HCEC 1CT (cell line): ENCODE data around the gene GABRR2.
A peak's percentile ranks its signal among the peaks of the same experiment; 100 is the strongest.

Experiments used
- DNase-seq: peaks from one replicate; pipeline ENCODE4 v3.0.0-alpha.2; 2017

Gene GABRR2

GRCh38 chr6:89290401-89291155, 24.5 kb downstream of the GABRR2 start:
- no peak for DNase-seq

DNA sequence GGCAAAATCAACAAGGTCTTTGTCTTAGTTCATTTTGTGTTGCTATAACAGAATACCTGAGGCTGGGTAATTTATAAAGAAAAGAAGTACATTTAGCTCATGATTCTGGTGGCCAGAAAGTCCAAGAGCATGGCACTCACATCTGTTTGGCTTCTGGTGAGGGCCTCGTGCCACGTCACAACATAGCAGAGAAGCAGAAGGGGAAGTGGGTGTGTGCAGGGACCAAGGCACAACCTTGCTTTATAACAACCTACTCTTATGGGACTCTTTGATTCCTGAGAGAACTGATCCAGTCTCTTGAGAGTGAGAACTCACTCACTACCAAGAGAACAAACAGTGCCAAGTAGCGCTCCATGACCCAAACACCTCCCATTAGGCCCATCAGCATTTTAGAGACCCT, 25.4 kb downstream of the GABRR2 start:
- DNase-seq = no peak

DNA sequence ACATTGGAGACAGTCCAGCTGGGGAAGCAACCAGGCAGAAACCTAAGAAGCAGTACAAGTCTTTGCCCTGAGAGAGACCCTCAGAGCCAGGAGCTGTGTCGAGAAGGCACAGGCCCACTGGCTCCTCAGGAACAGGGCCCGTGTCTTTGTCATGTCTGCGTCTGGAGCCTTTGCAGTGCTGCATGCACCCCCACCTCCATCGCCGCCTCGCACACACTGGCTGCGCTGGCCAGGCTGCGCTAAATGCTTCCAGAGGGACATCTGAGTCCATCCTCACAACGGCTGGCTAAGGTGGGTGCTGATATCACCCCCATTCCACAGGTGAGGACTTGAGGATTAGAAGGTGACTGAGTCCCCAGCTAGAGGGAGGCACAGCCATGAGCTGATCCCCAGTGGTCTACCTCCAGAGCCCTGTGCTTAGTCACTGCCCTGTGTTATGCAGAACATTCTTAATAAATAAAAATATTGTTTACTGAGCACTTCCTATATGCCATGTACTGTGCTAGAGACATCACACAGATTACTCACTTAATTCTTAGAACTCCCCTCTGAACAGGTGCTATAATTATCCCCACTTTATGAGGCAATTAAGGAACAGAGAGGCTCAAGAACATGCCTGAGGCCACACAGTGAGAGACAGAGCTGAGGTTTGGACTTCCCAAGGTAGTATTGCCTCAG, 27.6 kb downstream of the GABRR2 start:
- no peak for DNase-seq

- DNase-seq = no peak
Measured at GRCh38 chr6:89286516-89286915, 28.6 kb downstream of the GABRR2 start.

GRCh38 chr6:89284963-89285735, 29.9 kb downstream of the GABRR2 start:
- no peak for DNase-seq

GRCh38 chr6:89284081-89284480, 31.0 kb downstream of the GABRR2 start:
- DNase-seq = no peak

- no peak for DNase-seq
Measured at GRCh38 chr6:89282749-89283148, 32.4 kb downstream of the GABRR2 start.

DNA sequence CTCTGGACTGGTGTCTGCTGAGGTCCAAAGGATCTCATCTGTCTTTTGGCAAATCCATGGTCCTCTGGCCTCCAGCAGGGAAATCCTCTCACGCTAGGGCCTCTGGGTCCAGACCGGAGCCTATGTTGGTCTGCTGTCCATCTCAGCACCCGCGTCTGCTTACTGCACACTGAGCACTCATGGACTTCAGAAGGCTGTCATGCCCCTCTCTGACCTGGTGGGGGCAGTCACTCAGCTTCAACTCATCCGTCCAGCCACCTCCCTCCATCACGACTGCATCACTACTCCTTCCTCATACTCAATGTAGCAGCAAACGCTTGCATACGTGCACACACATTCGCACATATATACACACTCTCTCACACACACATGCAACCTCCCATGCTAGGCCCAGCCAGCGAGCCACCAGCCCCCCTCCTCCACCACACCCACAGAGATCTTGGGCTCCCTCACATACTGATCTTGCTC, 33.3 kb downstream of the GABRR2 start:
- peak; percentile 62 for DNase-seq

- no peak for DNase-seq
Measured at GRCh38 chr6:89278956-89279355, 36.1 kb downstream of the GABRR2 start.

DNA sequence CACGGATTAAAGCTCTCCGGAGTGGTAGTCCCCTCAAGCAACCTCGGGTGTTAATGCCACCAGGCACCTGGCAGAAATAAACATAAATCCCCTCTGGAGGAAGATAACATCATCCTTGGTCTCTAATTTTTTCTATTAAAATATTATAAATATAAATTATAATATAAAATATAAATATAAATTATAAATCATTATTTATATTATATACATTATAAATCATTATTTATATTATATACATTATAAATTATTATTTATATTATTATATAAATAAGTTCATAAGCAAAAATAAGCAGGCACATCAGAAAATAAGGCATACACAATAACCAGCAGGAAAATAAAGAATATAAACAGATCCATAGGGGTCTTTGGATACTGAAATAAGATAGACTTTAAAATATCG, 39.2 kb downstream of the GABRR2 start:
- no peak for DNase-seq

DNA sequence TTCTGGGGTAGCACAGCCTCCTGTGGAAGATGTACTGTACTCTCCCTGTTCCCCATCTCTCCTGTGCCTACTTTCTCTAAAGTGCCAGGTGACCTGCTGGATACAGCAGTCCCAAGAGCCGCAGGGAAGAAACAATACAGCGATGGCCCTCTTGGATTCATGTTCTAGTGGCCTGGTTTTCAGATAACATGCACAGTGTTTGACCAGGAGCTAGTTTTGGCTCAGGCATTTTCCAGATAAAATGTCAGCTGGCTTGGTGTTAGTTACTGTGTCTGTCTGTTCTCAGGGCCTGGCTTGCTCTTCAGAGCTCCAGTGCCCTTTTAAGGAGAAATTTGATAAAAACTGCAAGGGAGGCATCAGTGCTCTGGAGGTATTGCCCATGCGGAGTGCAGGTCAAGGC, 41.3 kb downstream of the GABRR2 start:
- DNase-seq = no peak

DNA sequence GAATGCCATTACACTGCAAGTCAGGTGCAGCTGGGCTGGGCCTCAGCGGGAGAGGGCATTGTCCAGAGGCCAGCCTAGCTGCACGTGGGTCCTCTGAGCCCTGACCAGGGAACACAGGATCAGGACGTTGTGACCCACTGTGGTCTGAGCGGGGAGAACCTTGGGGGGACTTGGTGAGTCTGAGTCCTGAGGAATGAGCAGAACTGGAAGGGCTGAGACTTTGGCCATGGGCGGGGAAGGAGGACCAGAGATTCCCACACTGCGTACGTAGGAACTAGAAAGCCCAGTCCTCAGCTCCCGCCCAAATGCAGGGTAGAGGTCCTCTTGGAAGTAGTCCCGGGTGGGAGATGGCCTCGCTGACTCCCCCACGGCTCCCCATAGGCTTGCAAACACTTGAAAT, 42.5 kb downstream of the GABRR2 start:
- DNase-seq = no peak

- no peak for DNase-seq
Measured at GRCh38 chr6:89270951-89271721, 44.0 kb downstream of the GABRR2 start.

GRCh38 chr6:89269981-89270380, 45.1 kb downstream of the GABRR2 start:
- no peak for DNase-seq

GRCh38 chr6:89269252-89269651, 45.8 kb downstream of the GABRR2 start:
- DNase-seq = no peak

DNA sequence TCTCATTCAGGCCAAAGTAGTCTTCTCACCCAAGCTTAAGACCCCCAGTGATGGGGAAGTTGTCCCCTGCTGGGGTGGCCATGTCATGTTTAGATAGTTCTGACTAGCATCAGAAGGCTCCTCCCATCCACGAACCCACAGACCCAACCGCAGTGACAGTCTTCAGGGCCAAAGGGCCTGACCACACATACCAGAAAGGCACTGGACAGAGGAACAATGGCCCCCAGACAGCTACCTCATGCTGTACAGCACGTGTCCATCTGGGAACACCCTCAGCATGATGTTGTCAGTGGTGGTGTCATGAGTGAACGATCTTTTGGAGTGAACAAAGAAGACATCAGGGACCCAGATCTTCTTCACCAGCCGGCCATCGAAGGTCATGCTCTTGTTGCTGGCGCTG, 46.3 kb downstream of the GABRR2 start:
- no peak for DNase-seq

DNA sequence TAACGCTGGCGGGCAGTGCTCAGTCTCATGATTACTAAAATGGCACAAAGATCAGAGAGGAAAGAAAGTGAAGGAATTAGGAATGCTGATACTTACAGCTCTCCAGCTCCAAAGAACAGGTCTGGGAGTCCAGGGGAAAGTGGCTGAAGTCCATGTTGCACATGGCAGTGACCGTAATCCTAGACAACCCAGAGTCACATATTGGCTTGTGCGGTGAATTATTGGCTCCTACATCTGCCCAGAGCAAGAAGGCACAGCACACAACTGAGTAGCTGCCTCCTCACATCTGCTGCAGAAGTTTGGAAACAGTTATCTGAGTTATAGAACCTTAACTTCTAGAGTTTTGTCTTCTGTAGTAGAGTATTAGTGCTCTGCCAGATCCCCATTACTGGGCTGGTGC, 47.2 kb downstream of the GABRR2 start:
- no peak for DNase-seq

GRCh38 chr6:89264296-89264695, 50.8 kb downstream of the GABRR2 start:
- no peak for DNase-seq

GRCh38 chr6:89260832-89261231, 54.3 kb downstream of the GABRR2 start:
- no peak for DNase-seq

- DNase-seq = no peak
Measured at GRCh38 chr6:89260310-89260709, 54.8 kb downstream of the GABRR2 start.

- DNase-seq = no peak
Measured at GRCh38 chr6:89258912-89259311, 56.2 kb downstream of the GABRR2 start.

GRCh38 chr6:89257781-89258180, 57.3 kb downstream of the GABRR2 start:
- no peak for DNase-seq

DNA sequence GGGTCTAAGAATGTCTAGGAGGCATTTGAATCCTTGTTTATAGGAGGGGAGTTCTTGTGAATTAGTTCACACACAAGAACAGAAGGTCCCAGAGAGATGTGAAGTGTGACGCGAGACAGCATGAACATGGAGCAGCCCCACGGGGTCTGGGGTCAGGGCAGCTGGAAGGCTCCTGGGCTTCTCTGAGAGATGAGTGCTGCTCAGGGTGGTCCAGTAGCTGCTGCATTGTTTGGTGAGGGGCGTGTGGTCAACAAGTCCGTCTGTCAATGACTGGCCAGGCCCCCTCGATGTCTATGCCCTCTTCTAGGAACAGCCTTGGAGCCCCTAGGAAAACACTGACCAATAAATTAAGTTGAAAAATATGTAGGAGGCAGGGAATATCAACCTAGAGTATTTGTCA, 57.8 kb downstream of the GABRR2 start:
- no peak for DNase-seq
